Subcutaneous preadipocyte (primary cell): Measurements from ENCODE around the gene PIGU. TPM values are rescaled to one million over a fixed set of nuclear protein-coding genes. Genes with fewer than 3 reads are reported as not detected.

ENCODE experiments used
- small RNA-seq: library from RNA; depleted of rRNA; stranded (forward); fragments of <200 nt; gene quantifications from one replicate; pipeline ENCODE3, GENCODE V24; 2012
- total RNA-seq: library from RNA; depleted of rRNA; stranded (reverse); fragments of >200 nt; gene quantifications from 2 replicates; pipeline ENCODE4 v1.2.3, GENCODE V29; 2012

Gene PIGU, protein sequence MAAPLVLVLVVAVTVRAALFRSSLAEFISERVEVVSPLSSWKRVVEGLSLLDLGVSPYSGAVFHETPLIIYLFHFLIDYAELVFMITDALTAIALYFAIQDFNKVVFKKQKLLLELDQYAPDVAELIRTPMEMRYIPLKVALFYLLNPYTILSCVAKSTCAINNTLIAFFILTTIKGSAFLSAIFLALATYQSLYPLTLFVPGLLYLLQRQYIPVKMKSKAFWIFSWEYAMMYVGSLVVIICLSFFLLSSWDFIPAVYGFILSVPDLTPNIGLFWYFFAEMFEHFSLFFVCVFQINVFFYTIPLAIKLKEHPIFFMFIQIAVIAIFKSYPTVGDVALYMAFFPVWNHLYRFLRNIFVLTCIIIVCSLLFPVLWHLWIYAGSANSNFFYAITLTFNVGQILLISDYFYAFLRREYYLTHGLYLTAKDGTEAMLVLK
- 14.5 and 16.2 TPM in 2 replicates for total RNA-seq

GRCh38 chr20:34676642-34677373 is at the start of gene PIGU:
TSS of gene PIGU (minus strand) at chr20:34677092. CDS start at chr20:34677085, 7 bp downstream.

DNA sequence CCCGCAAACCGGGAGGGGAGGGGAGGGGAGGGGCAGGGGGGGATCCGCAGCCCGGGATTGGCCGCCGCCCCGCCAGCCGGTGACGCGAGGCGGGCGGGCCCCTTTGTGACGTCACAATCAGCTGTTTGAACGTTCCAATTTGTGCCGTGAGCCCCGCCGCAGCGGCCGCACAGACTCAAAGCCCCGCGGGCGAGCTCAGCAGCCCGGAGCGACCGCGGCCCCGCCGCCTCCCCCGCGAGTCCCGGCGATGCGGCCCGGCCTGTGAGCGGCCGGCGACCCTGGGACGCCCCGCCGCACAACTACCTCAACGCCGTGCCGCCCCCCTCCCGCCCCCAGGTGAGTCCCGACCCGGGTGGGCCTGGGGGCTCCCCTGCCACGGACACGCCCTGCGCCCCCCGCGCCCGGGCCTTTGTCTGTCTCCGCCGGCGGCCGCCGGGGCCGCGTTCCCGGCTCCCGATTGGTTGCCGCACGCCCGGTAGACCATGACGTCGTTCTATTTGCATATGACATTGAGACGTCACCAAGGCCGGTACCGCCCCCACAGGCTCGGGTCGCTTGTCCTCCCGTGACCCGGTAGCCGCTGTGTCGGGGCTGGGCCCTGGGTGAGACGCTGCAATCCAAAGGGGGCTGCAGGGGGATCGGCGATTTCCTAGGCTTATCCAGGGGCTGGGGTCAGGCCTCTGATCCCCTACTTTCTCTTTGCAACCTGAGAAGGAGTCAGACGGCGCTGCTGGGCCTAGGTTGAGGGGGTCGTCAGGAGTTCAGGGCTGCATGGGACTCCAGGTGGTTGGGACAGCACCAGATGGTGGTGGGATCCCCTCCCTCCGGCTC is 27.5 kb upstream of the PIGU start, which contains the start of gene TP53INP2:
TSS of gene TP53INP2 (plus strand) at position 168 of the 831 bp plus-strand sequence. CDS start 4,396 bp downstream, outside the sequence.

GRCh38 chr20:34558320-34559218 is 118.3 kb downstream of the PIGU start, which contains the start of gene MAP1LC3A:
TSS of gene MAP1LC3A (plus strand) at chr20:34558718. CDS start at chr20:34558869, 151 bp downstream.

DNA sequence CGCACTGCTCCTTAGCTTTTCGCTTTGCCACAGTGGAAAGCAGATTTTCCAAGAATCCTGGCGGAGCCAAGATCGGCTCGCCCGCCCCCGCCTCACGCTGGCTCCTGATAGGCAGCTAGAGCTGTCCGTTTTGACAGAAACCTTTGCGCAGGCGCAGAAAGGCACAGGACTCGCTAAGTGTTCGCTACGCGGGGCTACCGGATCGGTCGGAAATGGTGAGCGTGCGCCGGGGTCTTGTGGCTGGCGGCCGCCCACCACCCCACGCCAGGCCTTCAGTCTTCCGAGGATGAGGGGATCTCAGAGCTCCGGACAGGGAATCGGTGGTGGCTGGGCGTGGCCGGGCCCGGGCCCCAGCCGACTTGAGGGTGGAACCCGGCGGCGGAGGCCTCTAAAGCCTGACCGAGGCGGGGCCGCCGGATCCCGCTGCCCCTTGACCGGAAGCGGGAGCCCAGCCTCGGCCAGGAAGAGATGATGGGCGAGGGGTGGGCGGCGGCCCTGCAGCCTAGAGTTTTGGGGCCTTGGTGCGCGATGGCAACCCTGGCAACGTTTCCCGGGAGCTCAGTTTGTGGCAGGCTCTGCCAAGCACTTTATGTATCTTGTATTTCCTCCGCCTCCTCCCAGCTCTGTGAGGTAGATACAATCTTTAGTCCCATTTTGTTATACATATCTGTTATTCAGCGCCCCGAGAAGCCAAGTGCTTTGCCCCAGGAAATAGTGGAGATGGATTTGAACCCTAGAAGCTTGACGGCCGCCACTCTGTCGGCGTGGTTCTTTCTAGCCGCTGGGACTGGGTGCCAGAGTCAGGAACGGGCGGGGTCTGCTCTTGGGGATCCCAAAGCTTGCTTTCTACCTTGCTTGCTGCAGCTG is 160.4 kb downstream of the PIGU start, which contains the start of gene DYNLRB1:
TSS of gene DYNLRB1 (plus strand) at position 176 of the 867 bp plus-strand sequence. CDS start at position 213, 37 bp downstream.

Small RNA genes within 50 kb of the gene (small RNA-seq; reads per million reads assigned to genes)
- gene AL118520.1 (0.16 reads per million), gene RF00019 (not detected)

Other genes starting within 250 kb of the PIGU start
- gene DYNLRB1, start 160.7 kb downstream of the PIGU start, total RNA-seq = 44.4 and 57.7 TPM in 2 replicates
- gene MAP1LC3A, start 118.4 kb downstream of the PIGU start, total RNA-seq = 5.7 and 13.2 TPM in 2 replicates
- gene TP53INP2, start 27.3 kb upstream of the PIGU start, total RNA-seq = 1.5 and 1.6 TPM in 2 replicates
- gene NCOA6, start 148.6 kb upstream of the PIGU start, total RNA-seq = 7.7 and 9.4 TPM in 2 replicates
- 5.9 and 8.8 TPM in 2 replicates for gene GGT7, start 195.8 kb upstream of the PIGU start, total RNA-seq
- 84.9 and 98.9 TPM in 2 replicates for gene ACSS2, start 199.5 kb upstream of the PIGU start, total RNA-seq